Suprapubic skin (tissue), 4 donors: ENCODE data around the gene MSX1. TPM values are rescaled to one million over a fixed set of nuclear protein-coding genes. Genes with fewer than 3 reads are reported as not detected.
A peak's percentile ranks its signal among the peaks of the same experiment; 100 is the strongest.

Experiments used
- DNase-seq, 2 donors: peaks; one replicate each; pipeline ENCODE4 v3.0.0-alpha.2; 2019; ENCODE audit warnings: low spot score in 2 of 2
- H3K27ac ChIP-seq: fragments of 200-600 bp; sonication (generic); one replicate; pipeline ENCODE4 v1.5.1; 2019
- H3K27me3 ChIP-seq: fragments of 200-600 bp; sonication (generic); one replicate; pipeline ENCODE4 v1.5.1; 2019
- H3K36me3 ChIP-seq: fragments of 200-600 bp; sonication (generic); one replicate; pipeline ENCODE4 v1.5.1; 2019
- H3K4me1 ChIP-seq: fragments of 200-600 bp; sonication (generic); one replicate; pipeline ENCODE4 v1.5.1; 2019
- H3K4me3 ChIP-seq: fragments of 200-600 bp; sonication (generic); one replicate; pipeline ENCODE4 v1.5.1; 2019; ENCODE audit warnings: mild to moderate bottlenecking
- H3K9me3 ChIP-seq: fragments of 200-600 bp; sonication (generic); one replicate; pipeline ENCODE4 v1.5.1; 2019
- CTCF ChIP-seq, 2 donors: fragments of 200-600 bp in 1 of 2; fragments of 450-650 bp in 1 of 2; sonication (generic) in 1 of 2; IDR thresholded peaks; one replicate each; pipeline ENCODE4 v1.5.1; 2016 to 2019; ENCODE audit warnings: antibody characterized with exemption in 2 of 2, mild to moderate bottlenecking in 1 of 2, moderate library complexity in 1 of 2
- EP300 ChIP-seq: sonication (generic); formaldehyde crosslinking; IDR thresholded peaks from one replicate; pipeline ENCODE4 v1.6.1; 2017; ENCODE audit warnings: antibody characterized with exemption
- POLR2A ChIP-seq, 2 donors: fragments of 450-650 bp; IDR thresholded peaks; one replicate each; pipeline ENCODE4 v1.6.1; 2017; ENCODE audit warnings: antibody characterized with exemption in 2 of 2, mild to moderate bottlenecking in 2 of 2, moderate library complexity in 2 of 2
- POLR2AphosphoS5 ChIP-seq, 3 donors: sonication (generic); formaldehyde crosslinking; IDR thresholded peaks; one replicate each; pipeline ENCODE4 v1.6.1; 2017; ENCODE audit warnings: antibody characterized with exemption in 3 of 3
- WGBS: methylation state at CpG from one replicate; pipeline ENCODE4 v1.1.5; 2018; 5-methylcytosine and 5-hydroxymethylcytosine counted together
- total RNA-seq, 4 donors: library from RNA; depleted of rRNA; stranded (reverse); fragments of >200 nt; gene quantifications; one replicate each; pipeline ENCODE4 v1.1.0, GENCODE V29; 2016

MSX1 gene
- total RNA-seq, 4 donors from 2014 or later, result 2.0 to 7.2 (median 4.9) TPM

- Histone ChIP-seq H3K9me3 (no peaks in the 10 kb centered on the region), H3K27me3 (peaks cover 6% of the 10 kb centered on the region), H3K27ac (no peak overlapping the region), H3K36me3 (no peaks in the 10 kb centered on the region), H3K4me3 (no peak overlapping the region), H3K4me1 (no peaks in the 10 kb centered on the region)
- no peak for DNase-seq
- 85% methylated on average over 3 of the region's 3 CpGs for WGBS
- TF ChIP-seq POLR2A (IDR thresholded peaks at IDR 0.05) (no peak), CTCF (IDR thresholded peaks at IDR 0.05) (no peak), POLR2AphosphoS5 (IDR thresholded peaks at IDR 0.05) (no peak), EP300 (no peak)
Measured at GRCh38 chr4:4836044-4836443, 23.4 kb upstream of the MSX1 start.

DNA sequence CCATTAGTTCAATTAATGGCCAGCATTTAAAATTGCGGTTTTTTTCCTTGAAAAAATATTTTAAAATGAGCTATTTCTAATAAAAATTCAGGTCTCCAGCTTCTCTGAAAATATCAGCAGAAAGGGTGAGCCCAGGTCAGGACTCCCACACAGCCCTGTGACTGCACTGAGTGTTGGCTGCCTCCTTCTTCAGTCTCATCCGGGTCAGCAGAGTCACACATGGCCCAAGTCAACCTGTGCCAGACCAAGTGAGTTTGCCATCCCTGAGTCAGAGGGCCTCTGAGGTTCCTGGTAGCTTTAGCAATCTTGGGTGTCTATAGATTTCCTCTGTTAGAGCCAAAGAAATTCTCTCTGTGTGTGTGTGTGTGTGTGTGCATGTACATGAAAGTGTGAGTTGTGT, 22.1 kb upstream of the MSX1 start:
- H3K4me3 ChIP-seq, result no peak overlapping the region
- H3K9me3 ChIP-seq, result no peaks in the 10 kb centered on the region
- no peak for DNase-seq
- no peaks in the 10 kb centered on the region for H3K36me3 ChIP-seq
- H3K27me3 ChIP-seq, result peaks cover 10% of the 10 kb centered on the region
- TF ChIP-seq EP300, result no peak
- no peak for TF ChIP-seq POLR2AphosphoS5 (IDR thresholded peaks at IDR 0.05)
- TF ChIP-seq CTCF (IDR thresholded peaks at IDR 0.05), result no peak
- no peak for TF ChIP-seq POLR2A (IDR thresholded peaks at IDR 0.05)
- no peaks in the 10 kb centered on the region for H3K4me1 ChIP-seq
- 81% methylated on average over 2 of the region's 2 CpGs for WGBS
- no peak overlapping the region for H3K27ac ChIP-seq

GRCh38 chr4:4838051-4838935, 21.2 kb upstream of the MSX1 start:
- no peaks in the 10 kb centered on the region for H3K9me3 ChIP-seq
- peak in 1 of 2 donors; percentile 50 for DNase-seq
- no peak overlapping the region for H3K27ac ChIP-seq
- WGBS, result 58% methylated on average over 7 of the region's 13 CpGs
- no peaks in the 10 kb centered on the region for H3K4me1 ChIP-seq
- no peak for TF ChIP-seq POLR2A (IDR thresholded peaks at IDR 0.05)
- H3K27me3 ChIP-seq, result peaks cover 10% of the 10 kb centered on the region
- H3K36me3 ChIP-seq, result no peaks in the 10 kb centered on the region
- H3K4me3 ChIP-seq, result no peak overlapping the region

DNA sequence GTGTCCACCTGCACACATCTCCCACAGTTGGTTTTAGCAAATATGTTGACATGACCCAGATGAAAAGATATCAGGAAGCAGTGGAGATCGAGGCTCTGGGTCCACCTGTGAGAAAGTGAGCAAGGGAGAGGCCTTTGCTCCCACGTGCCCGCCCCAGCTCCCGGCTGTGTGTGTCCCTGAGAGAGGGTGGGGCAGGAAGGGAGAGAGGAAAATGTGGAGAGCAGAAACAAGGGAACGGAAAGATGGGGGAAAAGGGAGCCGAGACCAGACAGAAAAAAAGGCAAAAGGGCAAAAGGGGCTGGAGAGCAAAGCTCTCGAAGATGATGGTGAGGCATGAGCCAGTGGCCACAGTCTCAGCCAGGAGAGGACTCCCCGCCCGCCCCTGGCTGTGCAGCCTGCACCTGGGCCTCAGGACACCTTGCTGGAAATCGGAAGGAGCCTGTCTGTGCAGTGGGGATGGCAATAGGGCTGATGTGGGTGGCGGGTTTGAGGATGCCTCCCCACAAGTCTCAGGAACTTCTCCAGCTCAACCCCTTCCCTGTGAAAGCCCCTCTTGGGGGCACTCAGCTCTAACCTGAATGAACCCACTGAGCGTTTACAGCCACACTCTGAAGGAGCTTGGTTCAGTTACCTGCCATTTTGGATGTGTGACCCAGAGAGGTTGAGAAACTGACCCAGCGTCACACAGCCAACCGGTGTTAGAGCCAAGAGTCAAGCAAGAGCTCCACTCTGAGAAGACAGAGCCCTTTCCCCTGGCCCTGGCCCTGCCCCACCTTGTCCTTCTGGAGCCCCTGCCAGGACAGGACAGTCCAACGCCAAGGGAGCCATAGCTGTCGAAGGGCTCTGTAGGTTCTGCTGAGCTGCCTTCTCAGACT, 20.3 kb upstream of the MSX1 start:
- Histone ChIP-seq H3K36me3 (no peaks in the 10 kb centered on the region), H3K27ac (no peak overlapping the region), H3K4me3 (no peak overlapping the region), H3K4me1 (no peaks in the 10 kb centered on the region), H3K9me3 (no peaks in the 10 kb centered on the region), H3K27me3 (peaks cover 17% of the 10 kb centered on the region)
- DNase-seq, result peak in 1 of 2 donors; percentile 57
- 51% methylated on average over 12 of the region's 16 CpGs for WGBS
- no peak for TF ChIP-seq POLR2AphosphoS5 (IDR thresholded peaks at IDR 0.05)
- TF ChIP-seq EP300, result no peak

- Histone ChIP-seq H3K9me3 (no peaks in the 10 kb centered on the region), H3K27me3 (peaks cover 29% of the 10 kb centered on the region), H3K27ac (no peak overlapping the region), H3K36me3 (no peaks in the 10 kb centered on the region), H3K4me1 (no peaks in the 10 kb centered on the region), H3K4me3 (no peak overlapping the region)
- no peak for DNase-seq
- TF ChIP-seq CTCF (IDR thresholded peaks at IDR 0.05) (no peak), POLR2AphosphoS5 (IDR thresholded peaks at IDR 0.05) (no peak), POLR2A (IDR thresholded peaks at IDR 0.05) (no peak), EP300 (no peak)
- 54% methylated on average over 9 of the region's 9 CpGs for WGBS
Measured at GRCh38 chr4:4840351-4840750, 19.1 kb upstream of the MSX1 start.

- peaks cover 33% of the 10 kb centered on the region for H3K27me3 ChIP-seq
- WGBS, result 79% methylated on average over 9 of the region's 9 CpGs
- no peak overlapping the region for H3K4me3 ChIP-seq
- no peaks in the 10 kb centered on the region for H3K9me3 ChIP-seq
- no peaks in the 10 kb centered on the region for H3K4me1 ChIP-seq
- H3K36me3 ChIP-seq, result no peaks in the 10 kb centered on the region
- no peak overlapping the region for H3K27ac ChIP-seq
- no peak for DNase-seq
- TF ChIP-seq POLR2AphosphoS5 (IDR thresholded peaks at IDR 0.05), result no peak
Measured at GRCh38 chr4:4841156-4841555, 18.3 kb upstream of the MSX1 start.
